Measurements from ENCODE around the gene ZCCHC17. TPM values are rescaled to one million over a fixed set of nuclear protein-coding genes. Genes with fewer than 3 reads are reported as not detected.

Gene ZCCHC17
- total RNA-seq, 1 donor from 2014 or later: 27.5 TPM

DNA sequence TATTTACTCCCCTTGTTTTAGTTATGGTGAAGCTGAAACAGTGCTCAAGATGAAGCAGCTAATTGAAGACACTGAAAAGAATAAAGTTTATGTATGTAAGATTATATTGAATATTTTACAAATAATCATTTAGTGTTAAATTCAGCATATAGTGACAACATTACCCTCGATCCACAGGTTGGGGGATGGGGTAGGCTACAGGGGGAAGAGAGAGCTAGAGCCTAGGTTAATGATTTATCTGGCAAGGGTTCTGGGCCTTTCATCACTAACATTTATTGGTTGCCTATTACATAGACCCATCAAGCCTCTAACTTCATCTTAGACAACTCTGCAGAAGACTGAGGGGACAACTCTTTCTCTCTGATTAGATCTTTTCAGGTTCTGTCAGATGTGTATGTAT, 21.3 kb downstream of the ZCCHC17 start:
- Mint-ChIP-seq H3K4me1 (ENCODE audit: unreplicated experiment) (no peaks in the 10 kb centered on the region), H3K36me3 (ENCODE audit: low read depth, unreplicated experiment) (peaks cover 3% of the 10 kb centered on the region), H3K4me3 (ENCODE audit: unreplicated experiment) (no peak overlapping the region), H3K9me3 (ENCODE audit: unreplicated experiment) (no peaks in the 10 kb centered on the region), H3K27ac (ENCODE audit: unreplicated experiment) (no peak overlapping the region), H3K27me3 (ENCODE audit: unreplicated experiment) (no peaks in the 10 kb centered on the region)
- TF ChIP-seq, protein P1, sequence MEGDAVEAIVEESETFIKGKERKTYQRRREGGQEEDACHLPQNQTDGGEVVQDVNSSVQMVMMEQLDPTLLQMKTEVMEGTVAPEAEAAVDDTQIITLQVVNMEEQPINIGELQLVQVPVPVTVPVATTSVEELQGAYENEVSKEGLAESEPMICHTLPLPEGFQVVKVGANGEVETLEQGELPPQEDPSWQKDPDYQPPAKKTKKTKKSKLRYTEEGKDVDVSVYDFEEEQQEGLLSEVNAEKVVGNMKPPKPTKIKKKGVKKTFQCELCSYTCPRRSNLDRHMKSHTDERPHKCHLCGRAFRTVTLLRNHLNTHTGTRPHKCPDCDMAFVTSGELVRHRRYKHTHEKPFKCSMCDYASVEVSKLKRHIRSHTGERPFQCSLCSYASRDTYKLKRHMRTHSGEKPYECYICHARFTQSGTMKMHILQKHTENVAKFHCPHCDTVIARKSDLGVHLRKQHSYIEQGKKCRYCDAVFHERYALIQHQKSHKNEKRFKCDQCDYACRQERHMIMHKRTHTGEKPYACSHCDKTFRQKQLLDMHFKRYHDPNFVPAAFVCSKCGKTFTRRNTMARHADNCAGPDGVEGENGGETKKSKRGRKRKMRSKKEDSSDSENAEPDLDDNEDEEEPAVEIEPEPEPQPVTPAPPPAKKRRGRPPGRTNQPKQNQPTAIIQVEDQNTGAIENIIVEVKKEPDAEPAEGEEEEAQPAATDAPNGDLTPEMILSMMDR (IDR thresholded peaks at IDR 0.05; ENCODE audit: unreplicated experiment): no peak
- no peak for DNase-seq (ENCODE audit: low spot score)

DNA sequence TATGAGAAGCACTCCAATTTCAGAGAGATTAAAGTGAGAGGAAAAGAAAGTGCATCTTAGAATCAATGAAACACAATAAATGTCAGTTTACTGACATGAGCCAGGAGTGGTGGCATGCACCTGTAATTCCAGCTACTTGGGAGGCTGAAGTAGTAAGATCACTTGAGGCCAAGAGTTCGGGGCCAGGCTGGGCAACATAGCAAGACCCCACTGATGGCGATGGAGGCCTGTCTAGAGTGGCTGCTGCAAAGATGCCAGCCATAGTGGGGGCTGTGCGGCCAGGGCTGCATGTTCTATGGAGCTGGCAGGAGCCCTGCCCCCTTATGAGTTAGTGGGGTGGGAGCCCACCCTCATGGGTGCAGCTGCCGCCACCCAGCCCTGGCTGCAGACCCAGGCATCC, 27.3 kb downstream of the ZCCHC17 start:
- H3K4me1 Mint-ChIP-seq (ENCODE audit: unreplicated experiment): no peaks in the 10 kb centered on the region
- no peak overlapping the region for H3K27ac Mint-ChIP-seq (ENCODE audit: unreplicated experiment)
- TF ChIP-seq, protein P1 (IDR thresholded peaks at IDR 0.05; ENCODE audit: unreplicated experiment): no peak
- H3K9me3 Mint-ChIP-seq (ENCODE audit: unreplicated experiment): no peaks in the 10 kb centered on the region
- no peak overlapping the region for H3K4me3 Mint-ChIP-seq (ENCODE audit: unreplicated experiment)
- H3K36me3 Mint-ChIP-seq (ENCODE audit: low read depth, unreplicated experiment): no peaks in the 10 kb centered on the region
- H3K27me3 Mint-ChIP-seq (ENCODE audit: unreplicated experiment): no peaks in the 10 kb centered on the region
- DNase-seq (ENCODE audit: low spot score): no peak

DNA sequence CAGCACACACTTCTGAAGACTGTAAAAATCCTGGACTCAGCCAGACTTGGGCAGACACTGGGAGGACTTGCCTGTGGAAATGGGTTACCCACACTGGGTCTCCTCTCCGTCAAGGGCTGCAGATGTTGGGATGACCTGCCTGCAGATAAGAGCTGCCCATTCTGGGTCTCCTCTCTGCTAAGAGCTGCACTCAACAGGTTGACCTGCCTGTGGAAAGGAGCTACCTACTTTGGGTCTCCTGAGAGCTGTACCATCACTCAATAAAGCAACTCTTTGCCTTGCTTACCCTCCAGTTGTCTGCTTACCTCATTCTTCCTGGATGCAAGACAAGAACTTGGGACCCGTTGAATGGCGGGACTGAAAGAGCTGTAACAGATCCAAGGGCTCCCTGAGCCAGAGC, 28.2 kb downstream of the ZCCHC17 start:
- no peaks in the 10 kb centered on the region for H3K4me1 Mint-ChIP-seq (ENCODE audit: unreplicated experiment)
- H3K36me3 Mint-ChIP-seq (ENCODE audit: low read depth, unreplicated experiment): no peaks in the 10 kb centered on the region
- no peak overlapping the region for H3K27ac Mint-ChIP-seq (ENCODE audit: unreplicated experiment)
- H3K27me3 Mint-ChIP-seq (ENCODE audit: unreplicated experiment): no peaks in the 10 kb centered on the region
- H3K4me3 Mint-ChIP-seq (ENCODE audit: unreplicated experiment): no peak overlapping the region
- TF ChIP-seq, protein P1 (IDR thresholded peaks at IDR 0.05; ENCODE audit: unreplicated experiment): no peak
- no peaks in the 10 kb centered on the region for H3K9me3 Mint-ChIP-seq (ENCODE audit: unreplicated experiment)
- no peak for DNase-seq (ENCODE audit: low spot score)

DNA sequence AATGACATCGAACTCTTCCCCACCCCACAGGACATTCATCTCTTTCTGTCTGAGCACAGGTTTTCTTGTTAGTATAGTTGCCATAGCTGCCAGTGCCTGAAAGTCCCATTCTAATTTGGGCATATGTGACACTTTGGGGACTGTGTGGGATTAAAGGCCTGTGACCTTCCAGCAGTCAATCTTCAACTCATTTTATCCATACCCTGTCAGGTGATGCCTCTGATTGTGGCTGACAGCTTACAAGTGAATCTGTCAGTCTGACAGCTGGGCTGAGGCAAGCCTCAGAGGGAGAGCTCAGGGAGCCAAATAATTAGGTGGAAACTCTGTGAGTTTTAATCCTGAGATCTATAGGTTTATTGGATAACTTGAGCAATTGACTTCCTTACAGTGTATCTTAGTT, 29.6 kb downstream of the ZCCHC17 start:
- H3K4me1 Mint-ChIP-seq (ENCODE audit: unreplicated experiment): no peaks in the 10 kb centered on the region

DNA sequence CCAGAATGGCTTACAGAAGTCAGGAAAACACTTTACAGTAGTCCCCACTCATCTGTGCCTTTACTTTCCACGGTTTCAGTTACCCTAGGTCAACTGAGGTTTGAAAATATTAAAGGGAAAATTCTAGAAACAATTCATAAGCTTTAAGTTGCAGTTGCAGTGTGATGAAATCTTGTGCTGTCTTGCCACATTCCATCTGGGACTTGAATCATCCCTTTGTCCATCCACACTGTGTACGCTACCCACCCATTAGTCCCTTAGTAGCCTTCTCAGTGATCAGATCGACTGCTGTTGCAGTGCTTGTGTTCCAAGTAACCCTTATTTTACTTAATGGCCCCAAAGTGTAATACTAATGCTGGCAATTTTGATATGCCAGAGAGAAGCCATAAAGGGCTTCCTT, 30.5 kb downstream of the ZCCHC17 start:
- H3K36me3 Mint-ChIP-seq (ENCODE audit: low read depth, unreplicated experiment): no peaks in the 10 kb centered on the region
- no peak for DNase-seq (ENCODE audit: low spot score)
- H3K4me1 Mint-ChIP-seq (ENCODE audit: unreplicated experiment): no peaks in the 10 kb centered on the region
- H3K27me3 Mint-ChIP-seq (ENCODE audit: unreplicated experiment): no peaks in the 10 kb centered on the region
- no peaks in the 10 kb centered on the region for H3K9me3 Mint-ChIP-seq (ENCODE audit: unreplicated experiment)
- no peak overlapping the region for H3K4me3 Mint-ChIP-seq (ENCODE audit: unreplicated experiment)
- TF ChIP-seq, protein P1 (IDR thresholded peaks at IDR 0.05; ENCODE audit: unreplicated experiment): no peak
- no peak overlapping the region for H3K27ac Mint-ChIP-seq (ENCODE audit: unreplicated experiment)

More for the DNA sequence above, 29.6 kb downstream of the ZCCHC17 start:
- Mint-ChIP-seq H3K27ac (ENCODE audit: unreplicated experiment) (no peak overlapping the region), H3K36me3 (ENCODE audit: low read depth, unreplicated experiment) (no peaks in the 10 kb centered on the region), H3K27me3 (ENCODE audit: unreplicated experiment) (no peaks in the 10 kb centered on the region), H3K9me3 (ENCODE audit: unreplicated experiment) (no peaks in the 10 kb centered on the region), H3K4me3 (ENCODE audit: unreplicated experiment) (no peak overlapping the region)
- TF ChIP-seq, protein P1 (IDR thresholded peaks at IDR 0.05; ENCODE audit: unreplicated experiment): no peak
- DNase-seq (ENCODE audit: low spot score): no peak

All from endothelial cell (in vitro differentiated cells).